Kidney epithelial cell (primary cell): ENCODE measurements around the gene CTPS2. TPM values are rescaled to one million over a fixed set of nuclear protein-coding genes. Genes with fewer than 3 reads are reported as not detected.
"Not testable (repeated sequence)": the region's sequence is repeated elsewhere in the genome, so short reads cannot be mapped to it uniquely, and the experiment has no call there.

Experiments used
- DNase-seq: peaks from one replicate; pipeline ENCODE4 v3.0.0-alpha.2; 2010; ENCODE audit warnings: low read depth
- H3K27me3 ChIP-seq: 2 replicates; pipeline ENCODE4 v1.6.0; 2011; ENCODE audit warnings: low read length; ENCODE audit not compliant: control insufficient read depth, insufficient read depth
- H3K36me3 ChIP-seq: 2 replicates; pipeline ENCODE4 v1.5.1; 2011; ENCODE audit warnings: low read length; ENCODE audit not compliant: control insufficient read depth, insufficient read depth
- H3K4me3 ChIP-seq: 2 replicates; pipeline ENCODE4 v1.5.1; 2011; ENCODE audit warnings: low read depth, mild to moderate bottlenecking, control low read depth, low read length
- total RNA-seq: library from RNA; depleted of rRNA; stranded (reverse); fragments of >200 nt; gene quantifications from 2 replicates; pipeline ENCODE4 v1.2.3, GENCODE V29; 2015
- TF ChIP-seq, protein P1 (sequence below): IDR thresholded peaks from 2 replicates; pipeline ENCODE4 v1.5.1; 2011; ENCODE audit warnings: mild to moderate bottlenecking, moderate library complexity, low read length, control low read depth, inconsistent platforms; ENCODE audit not compliant: insufficient read depth, poor library complexity, severe bottlenecking

CTPS2 gene
- total RNA-seq, 1 donor from 2014 or later = 21.3 TPM

DNA sequence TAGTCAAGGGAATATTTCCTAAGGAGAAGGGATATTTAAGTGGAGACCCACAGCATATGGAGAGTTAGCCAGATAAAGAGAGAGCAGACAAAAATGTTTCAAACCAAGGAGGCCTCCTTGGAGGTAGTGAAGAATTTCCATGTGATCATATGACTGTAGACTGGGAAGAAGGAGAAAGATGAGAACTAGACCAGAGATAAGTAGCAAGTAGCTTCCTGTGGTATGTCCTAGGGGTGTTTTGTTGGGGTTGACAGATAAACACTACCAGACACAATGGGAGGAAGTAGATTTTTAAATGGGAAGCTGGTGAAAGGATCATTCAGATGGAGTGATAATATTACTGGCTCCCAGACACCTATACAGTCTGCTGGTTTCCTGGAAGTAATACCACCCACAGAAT, 20.5 kb upstream of the CTPS2 start:
- H3K36me3 ChIP-seq = no peaks in the 10 kb centered on the region
- DNase-seq = no peak
- TF ChIP-seq, protein P1, sequence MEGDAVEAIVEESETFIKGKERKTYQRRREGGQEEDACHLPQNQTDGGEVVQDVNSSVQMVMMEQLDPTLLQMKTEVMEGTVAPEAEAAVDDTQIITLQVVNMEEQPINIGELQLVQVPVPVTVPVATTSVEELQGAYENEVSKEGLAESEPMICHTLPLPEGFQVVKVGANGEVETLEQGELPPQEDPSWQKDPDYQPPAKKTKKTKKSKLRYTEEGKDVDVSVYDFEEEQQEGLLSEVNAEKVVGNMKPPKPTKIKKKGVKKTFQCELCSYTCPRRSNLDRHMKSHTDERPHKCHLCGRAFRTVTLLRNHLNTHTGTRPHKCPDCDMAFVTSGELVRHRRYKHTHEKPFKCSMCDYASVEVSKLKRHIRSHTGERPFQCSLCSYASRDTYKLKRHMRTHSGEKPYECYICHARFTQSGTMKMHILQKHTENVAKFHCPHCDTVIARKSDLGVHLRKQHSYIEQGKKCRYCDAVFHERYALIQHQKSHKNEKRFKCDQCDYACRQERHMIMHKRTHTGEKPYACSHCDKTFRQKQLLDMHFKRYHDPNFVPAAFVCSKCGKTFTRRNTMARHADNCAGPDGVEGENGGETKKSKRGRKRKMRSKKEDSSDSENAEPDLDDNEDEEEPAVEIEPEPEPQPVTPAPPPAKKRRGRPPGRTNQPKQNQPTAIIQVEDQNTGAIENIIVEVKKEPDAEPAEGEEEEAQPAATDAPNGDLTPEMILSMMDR = no peak

DNA sequence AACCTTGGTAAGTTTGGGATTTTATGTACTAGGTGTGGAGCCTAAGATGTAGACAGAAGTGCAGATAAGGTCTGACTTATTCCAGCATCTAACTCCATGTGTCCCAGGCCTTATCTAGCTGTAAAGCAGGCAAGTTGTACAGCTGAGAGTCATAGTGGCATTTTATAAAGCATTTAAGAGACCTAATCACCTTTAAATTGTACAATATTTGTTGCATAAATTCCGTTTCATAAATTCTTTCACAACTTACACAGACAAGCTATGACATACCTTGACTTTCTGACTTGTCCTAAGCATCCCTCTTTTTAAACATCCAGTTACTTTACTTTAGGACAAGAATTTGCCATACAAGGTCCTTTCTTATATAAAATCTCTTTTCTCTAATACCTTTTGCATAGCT, 18.0 kb upstream of the CTPS2 start:
- no peak for DNase-seq
- H3K36me3 ChIP-seq = no peaks in the 10 kb centered on the region
- H3K4me3 ChIP-seq = no peak overlapping the region
- TF ChIP-seq, protein P1 = no peak
- H3K27me3 ChIP-seq = no peaks in the 10 kb centered on the region

More for the DNA sequence above, 20.5 kb upstream of the CTPS2 start:
- Histone ChIP-seq H3K27me3 (no peaks in the 10 kb centered on the region), H3K4me3 (no peak overlapping the region)

DNA sequence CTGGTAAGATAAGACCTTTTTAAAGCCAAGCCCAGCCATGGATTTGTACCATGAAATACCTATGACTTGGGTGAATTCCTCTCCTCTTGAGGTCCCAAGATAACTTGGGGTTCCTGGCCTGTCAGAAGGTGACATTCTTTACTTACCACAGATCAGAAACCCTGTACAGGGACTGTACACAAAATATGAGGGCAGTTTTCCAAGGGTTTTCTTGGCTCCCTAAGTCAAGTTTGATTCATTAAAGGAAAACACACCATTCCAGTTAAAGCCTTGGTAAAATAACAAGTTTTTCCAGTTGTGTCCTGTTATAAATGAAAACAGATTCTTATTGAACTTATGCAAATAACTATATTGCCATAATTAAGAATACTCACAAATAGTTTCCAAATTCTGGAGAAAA, 15.2 kb upstream of the CTPS2 start:
- no peaks in the 10 kb centered on the region for H3K27me3 ChIP-seq
- no peak overlapping the region for H3K4me3 ChIP-seq
- TF ChIP-seq, protein P1 = no peak
- DNase-seq = no peak
- no peaks in the 10 kb centered on the region for H3K36me3 ChIP-seq

DNA sequence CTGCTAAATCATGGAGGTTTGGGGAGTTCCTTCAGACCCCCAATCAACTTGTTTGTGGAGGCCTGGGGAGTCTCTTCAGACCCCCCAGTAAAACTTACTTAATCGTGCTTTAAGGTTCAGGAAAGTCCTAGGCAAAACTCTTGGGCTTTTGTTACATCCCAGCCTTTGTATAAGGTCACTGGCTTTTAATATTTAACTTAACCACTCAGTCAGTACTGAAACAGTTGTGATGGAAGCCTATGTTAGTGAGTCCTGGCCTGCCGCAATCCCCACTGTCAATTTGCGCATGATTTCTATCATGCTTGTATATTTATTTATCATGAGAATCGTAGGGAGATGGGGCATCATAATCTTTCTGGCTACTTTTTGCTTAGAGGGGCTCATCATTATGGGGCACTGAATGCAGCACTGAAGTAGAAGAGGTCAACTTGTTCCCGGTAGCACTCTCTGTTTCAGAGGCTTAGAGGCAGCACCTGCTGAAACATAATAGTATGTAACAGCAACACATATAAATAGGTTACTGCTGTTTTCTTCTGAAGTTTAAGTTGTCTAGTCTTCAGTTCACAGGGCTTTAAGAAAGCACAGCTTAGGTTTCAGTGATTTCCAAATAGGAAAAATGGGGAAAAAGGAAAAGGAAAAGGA, 14.0 kb upstream of the CTPS2 start:
- DNase-seq, H3K4me3 ChIP-seq, H3K36me3 ChIP-seq, H3K27me3 ChIP-seq: not testable (repeated sequence)

DNA sequence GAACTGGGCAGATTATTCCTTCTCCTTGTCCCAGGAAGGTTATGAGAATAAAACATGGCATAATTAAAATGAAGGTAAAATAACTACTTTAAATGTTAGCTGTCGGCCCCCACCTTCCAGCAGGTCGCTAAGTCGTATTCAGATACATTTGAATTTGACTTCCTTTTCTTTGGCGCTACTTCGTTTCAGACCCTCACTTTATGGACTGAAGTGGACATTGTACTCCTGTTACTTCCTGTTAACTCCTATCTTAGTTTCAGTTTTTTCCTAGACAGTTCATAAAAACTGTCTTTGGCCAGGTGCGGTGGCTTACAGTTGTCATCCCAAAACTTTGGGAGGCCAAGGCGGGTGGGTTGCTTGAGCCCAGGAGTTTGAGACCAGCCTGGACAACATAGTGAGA, 12.6 kb upstream of the CTPS2 start:
- TF ChIP-seq, protein P1 = no peak
- H3K4me3 ChIP-seq = no peak overlapping the region
- H3K27me3 ChIP-seq = no peaks in the 10 kb centered on the region
- no peaks in the 10 kb centered on the region for H3K36me3 ChIP-seq
- DNase-seq = no peak

DNA sequence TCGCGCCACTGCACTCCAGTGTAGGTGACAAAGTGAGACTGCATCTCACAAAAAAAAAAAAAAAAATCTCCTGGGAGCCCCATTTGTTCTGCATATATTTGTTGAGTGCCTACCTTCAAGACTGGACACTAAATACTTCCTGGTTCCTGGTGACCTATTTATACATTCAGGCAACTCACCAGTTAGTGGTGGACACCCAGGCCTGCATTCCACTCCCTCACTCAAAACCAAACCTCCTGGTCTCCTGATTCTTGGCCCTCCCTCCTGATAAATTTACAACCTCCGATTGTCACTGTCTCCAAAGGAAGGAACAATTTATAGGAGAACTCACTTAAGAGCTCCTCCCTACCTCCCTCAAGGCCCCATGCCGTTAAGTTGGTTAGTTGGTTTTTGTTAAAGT, 10.0 kb upstream of the CTPS2 start:
- H3K27me3 ChIP-seq = no peaks in the 10 kb centered on the region
- TF ChIP-seq, protein P1 = no peak
- H3K4me3 ChIP-seq = no peak overlapping the region
- DNase-seq = no peak
- no peaks in the 10 kb centered on the region for H3K36me3 ChIP-seq
